ENCODE measurements around the gene WSCD2. TPM values are rescaled to one million over a fixed set of nuclear protein-coding genes. Genes with fewer than 3 reads are reported as not detected.

The WSCD2 gene
- total RNA-seq, 1 donor from 2014 or later, result 72.9 TPM

- TF ChIP-seq CTCF (conservative IDR thresholded peaks at IDR 0.05), result no peak
- Mint-ChIP-seq H3K27ac (no peak overlapping the region), H3K27me3 (peaks cover 25% of the 10 kb centered on the region), H3K4me1 (ENCODE audit: unreplicated experiment) (peaks cover 7% of the 10 kb centered on the region), H3K36me3 (no peaks in the 10 kb centered on the region), H3K4me3 (no peak overlapping the region), H3K9me3 (no peaks in the 10 kb centered on the region)
- DNase-seq (ENCODE audit: extremely low spot score, unreplicated experiment), result no peak
Measured at GRCh38 chr12:108102363-108102762, 26.7 kb upstream of the WSCD2 start.

- no peak for DNase-seq (ENCODE audit: extremely low spot score, unreplicated experiment)
- Mint-ChIP-seq H3K27me3 (peaks cover 23% of the 10 kb centered on the region), H3K4me3 (no peak overlapping the region), H3K36me3 (no peaks in the 10 kb centered on the region), H3K27ac (no peak overlapping the region), H3K9me3 (no peaks in the 10 kb centered on the region), H3K4me1 (ENCODE audit: unreplicated experiment) (peaks cover 10% of the 10 kb centered on the region)
- no peak for TF ChIP-seq CTCF (conservative IDR thresholded peaks at IDR 0.05)
Measured at GRCh38 chr12:108103087-108103486, 26.0 kb upstream of the WSCD2 start.

GRCh38 chr12:108103517-108103916 is 25.6 kb upstream of the WSCD2 start:
- no peak overlapping the region for H3K27ac Mint-ChIP-seq
- TF ChIP-seq CTCF (conservative IDR thresholded peaks at IDR 0.05), result no peak
- peaks cover 10% of the 10 kb centered on the region for H3K4me1 Mint-ChIP-seq (ENCODE audit: unreplicated experiment)
- no peaks in the 10 kb centered on the region for H3K36me3 Mint-ChIP-seq
- DNase-seq (ENCODE audit: extremely low spot score, unreplicated experiment), result no peak
- no peaks in the 10 kb centered on the region for H3K9me3 Mint-ChIP-seq
- peaks cover 23% of the 10 kb centered on the region for H3K27me3 Mint-ChIP-seq
- H3K4me3 Mint-ChIP-seq, result no peak overlapping the region

- no peaks in the 10 kb centered on the region for H3K9me3 Mint-ChIP-seq
- DNase-seq (ENCODE audit: extremely low spot score, unreplicated experiment), result no peak
- no peaks in the 10 kb centered on the region for H3K36me3 Mint-ChIP-seq
- H3K27me3 Mint-ChIP-seq, result peaks cover 13% of the 10 kb centered on the region
- no peak overlapping the region for H3K4me3 Mint-ChIP-seq
- no peak for TF ChIP-seq CTCF (conservative IDR thresholded peaks at IDR 0.05)
- H3K27ac Mint-ChIP-seq, result no peak overlapping the region
- H3K4me1 Mint-ChIP-seq (ENCODE audit: unreplicated experiment), result peaks cover 10% of the 10 kb centered on the region
Measured at GRCh38 chr12:108104657-108105056, 24.4 kb upstream of the WSCD2 start.

- Mint-ChIP-seq H3K4me1 (ENCODE audit: unreplicated experiment) (peaks cover 4% of the 10 kb centered on the region), H3K36me3 (no peaks in the 10 kb centered on the region), H3K9me3 (no peaks in the 10 kb centered on the region), H3K27ac (no peak overlapping the region), H3K27me3 (peaks cover 3% of the 10 kb centered on the region), H3K4me3 (no peak overlapping the region)
- no peak for TF ChIP-seq CTCF (conservative IDR thresholded peaks at IDR 0.05)
- no peak for DNase-seq (ENCODE audit: extremely low spot score, unreplicated experiment)
Measured at GRCh38 chr12:108106599-108106998, 22.5 kb upstream of the WSCD2 start.

GRCh38 chr12:108107293-108107692 is 21.8 kb upstream of the WSCD2 start:
- Mint-ChIP-seq H3K27me3 (peaks cover 3% of the 10 kb centered on the region), H3K4me3 (no peak overlapping the region), H3K9me3 (no peaks in the 10 kb centered on the region), H3K36me3 (no peaks in the 10 kb centered on the region), H3K27ac (no peak overlapping the region), H3K4me1 (ENCODE audit: unreplicated experiment) (peaks cover 4% of the 10 kb centered on the region)
- TF ChIP-seq CTCF (conservative IDR thresholded peaks at IDR 0.05), result no peak
- no peak for DNase-seq (ENCODE audit: extremely low spot score, unreplicated experiment)

Data from type B pancreatic cell (in vitro differentiated cells).